WTC11 (cell line): ENCODE measurements around the gene PTPN12. TPM values are rescaled to one million over a fixed set of nuclear protein-coding genes. Genes with fewer than 3 reads are reported as not detected.

Experiments
- ATAC-seq: fragments of 200-7000 bp; cut with Tn5 transposase; 2 replicates; pipeline ENCODE4 v1.10.0; 2021; ENCODE audit warnings: mild to moderate bottlenecking, moderate library complexity
- CTCF ChIA-PET: fragments of 300-600 bp; sonication (Branson Sonifier 250); formaldehyde crosslinking; loops from one replicate; lab custom pipeline; 2021; ENCODE audit warnings: antibody characterized with exemption; lab: Charles Lee
- POLR2A ChIA-PET: fragments of 350-600 bp; sonication (Branson Sonifier 250); formaldehyde crosslinking; loops from one replicate; lab custom pipeline; 2021; ENCODE audit warnings: antibody characterized with exemption; lab: Charles Lee
- DNase-seq: peaks from one replicate; pipeline ENCODE4 v3.0.0; 2021; ENCODE audit warnings: low spot score
- H3K27ac Mint-ChIP-seq: 2 replicates; pipeline ENCODE4 v1.8.0; 2021; ENCODE audit warnings: mixed read lengths
- H3K27me3 Mint-ChIP-seq: 2 replicates; pipeline ENCODE4 v1.8.0; 2021; ENCODE audit warnings: low read depth, mild to moderate bottlenecking, moderate library complexity, mixed read lengths
- H3K36me3 Mint-ChIP-seq: 2 replicates; pipeline ENCODE4 v1.8.0; 2021; ENCODE audit warnings: mixed read lengths
- H3K4me1 Mint-ChIP-seq: 2 replicates; pipeline ENCODE4 v1.8.0; 2022; ENCODE audit warnings: mixed read lengths
- H3K4me3 Mint-ChIP-seq: 2 replicates; pipeline ENCODE4 v1.8.0; 2021; ENCODE audit warnings: mild to moderate bottlenecking, moderate library complexity, mixed read lengths
- H3K9me3 Mint-ChIP-seq: 2 replicates; pipeline ENCODE4 v1.8.0; 2021; ENCODE audit warnings: mixed read lengths
- AR ChIP-seq: fragments of 250-450 bp; sonication (Bioruptor Pico); IDR thresholded peaks from 2 replicates; pipeline ENCODE4 v1.9.0; 2021; ENCODE audit warnings: mild to moderate bottlenecking
- CREB1 ChIP-seq: sonication (generic); formaldehyde crosslinking; IDR thresholded peaks from 2 replicates; pipeline ENCODE4 v1.8.0; 2023; ENCODE audit warnings: mild to moderate bottlenecking, missing genetic modification reagents
- CTCF ChIP-seq: fragments of 200-600 bp; IDR thresholded peaks from 2 replicates; pipeline ENCODE4 v1.8.0; 2022; ENCODE audit warnings: antibody characterized with exemption
- E2F4 ChIP-seq: sonication (generic); formaldehyde crosslinking; IDR thresholded peaks from 2 replicates; pipeline ENCODE4 v1.8.1; 2022; ENCODE audit warnings: low read depth, mild to moderate bottlenecking, moderate library complexity, missing genetic modification reagents, borderline replicate concordance
- JUN ChIP-seq: sonication (generic); formaldehyde crosslinking; IDR thresholded peaks from 2 replicates; pipeline ENCODE4 v1.8.0; 2023; ENCODE audit warnings: mild to moderate bottlenecking, missing genetic modification reagents
- MYBL2 ChIP-seq: sonication (generic); formaldehyde crosslinking; IDR thresholded peaks from 2 replicates; pipeline ENCODE4 v1.8.1; 2023; ENCODE audit warnings: mild to moderate bottlenecking, moderate library complexity, missing genetic modification reagents
- SMAD3 ChIP-seq: sonication (generic); formaldehyde crosslinking; IDR thresholded peaks from 2 replicates; pipeline ENCODE4 v1.8.0; 2022; ENCODE audit warnings: missing genetic modification reagents, mild to moderate bottlenecking, borderline replicate concordance
- SMAD4 ChIP-seq: sonication (generic); formaldehyde crosslinking; IDR thresholded peaks from 2 replicates; pipeline ENCODE4 v1.8.0; 2022; ENCODE audit warnings: mild to moderate bottlenecking, missing genetic modification reagents
- SOX15 ChIP-seq: fragments of 250-450 bp; sonication (Bioruptor Pico); IDR thresholded peaks from 2 replicates; pipeline ENCODE4 v1.9.0; 2021; ENCODE audit warnings: mild to moderate bottlenecking
- ZNF121 ChIP-seq: sonication (generic); formaldehyde crosslinking; IDR thresholded peaks from 2 replicates; pipeline ENCODE4 v1.8.0; 2023; ENCODE audit warnings: missing genetic modification reagents
- ZNF317 ChIP-seq: sonication (generic); formaldehyde crosslinking; IDR thresholded peaks from 2 replicates; pipeline ENCODE4 v1.8.1; 2023; ENCODE audit warnings: low read depth, mild to moderate bottlenecking, moderate library complexity, missing genetic modification reagents, borderline replicate concordance
- ZNF396 ChIP-seq: fragments of 250-450 bp; sonication (Bioruptor Pico); IDR thresholded peaks from 2 replicates; pipeline ENCODE4 v1.8.0; 2021; ENCODE audit warnings: mild to moderate bottlenecking, moderate library complexity, borderline replicate concordance
- total RNA-seq: library from RNA; stranded (reverse); gene quantifications from 3 replicates; pipeline ENCODE4 v1.2.3, GENCODE V29; 2021
- TF ChIP-seq, protein P1 (sequence below): fragments of 250-450 bp; sonication (Bioruptor Pico); IDR thresholded peaks from 2 replicates; pipeline ENCODE4 v1.9.0; 2021; ENCODE audit warnings: moderate library complexity, mild to moderate bottlenecking, inconsistent platforms, borderline replicate concordance
- TF ChIP-seq, protein P2 (sequence below): sonication (generic); formaldehyde crosslinking; IDR thresholded peaks from 2 replicates; pipeline ENCODE4 v1.8.0; 2022; ENCODE audit warnings: mild to moderate bottlenecking, missing genetic modification reagents
- TF ChIP-seq, protein P3 (sequence below): sonication (generic); formaldehyde crosslinking; IDR thresholded peaks from 2 replicates; pipeline ENCODE4 v1.8.1; 2022; ENCODE audit warnings: low read depth, missing genetic modification reagents, borderline replicate concordance
- TF ChIP-seq, protein P4 (sequence below): sonication (generic); formaldehyde crosslinking; IDR thresholded peaks from 2 replicates; pipeline ENCODE4 v1.8.0; 2022; ENCODE audit warnings: missing genetic modification reagents

Gene PTPN12
- total RNA-seq, 1 experiment from 2014 or later, result 102 TPM

GRCh38 chr7:77587272-77587671 is 50.2 kb downstream of the PTPN12 start:
- H3K4me3 Mint-ChIP-seq, result no peak overlapping the region
- ATAC-seq (no peak), DNase-seq (no peak)
- H3K4me1 Mint-ChIP-seq, result no peaks in the 10 kb centered on the region
- TF ChIP-seq MYBL2 (CRISPR knock-in tag), result no peak
- no peak for TF ChIP-seq AR
- TF ChIP-seq ZNF317, result no peak
- TF ChIP-seq ZNF121 (CRISPR knock-in tag), result no peak
- TF ChIP-seq SOX15, result no peak
- TF ChIP-seq E2F4, result no peak
- TF ChIP-seq SMAD3 (CRISPR knock-in tag), result no peak
- TF ChIP-seq, protein P1, sequence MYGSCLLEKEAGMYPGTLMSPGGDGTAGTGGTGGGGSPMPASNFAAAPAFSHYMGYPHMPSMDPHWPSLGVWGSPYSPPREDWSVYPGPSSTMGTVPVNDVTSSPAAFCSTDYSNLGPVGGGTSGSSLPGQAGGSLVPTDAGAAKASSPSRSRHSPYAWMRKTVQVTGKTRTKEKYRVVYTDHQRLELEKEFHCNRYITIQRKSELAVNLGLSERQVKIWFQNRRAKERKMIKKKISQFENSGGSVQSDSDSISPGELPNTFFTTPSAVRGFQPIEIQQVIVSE (CRISPR knock-in tag), result no peak
- TF ChIP-seq JUN, result no peak
- no peak for TF ChIP-seq ZNF396
- TF ChIP-seq, protein P2, sequence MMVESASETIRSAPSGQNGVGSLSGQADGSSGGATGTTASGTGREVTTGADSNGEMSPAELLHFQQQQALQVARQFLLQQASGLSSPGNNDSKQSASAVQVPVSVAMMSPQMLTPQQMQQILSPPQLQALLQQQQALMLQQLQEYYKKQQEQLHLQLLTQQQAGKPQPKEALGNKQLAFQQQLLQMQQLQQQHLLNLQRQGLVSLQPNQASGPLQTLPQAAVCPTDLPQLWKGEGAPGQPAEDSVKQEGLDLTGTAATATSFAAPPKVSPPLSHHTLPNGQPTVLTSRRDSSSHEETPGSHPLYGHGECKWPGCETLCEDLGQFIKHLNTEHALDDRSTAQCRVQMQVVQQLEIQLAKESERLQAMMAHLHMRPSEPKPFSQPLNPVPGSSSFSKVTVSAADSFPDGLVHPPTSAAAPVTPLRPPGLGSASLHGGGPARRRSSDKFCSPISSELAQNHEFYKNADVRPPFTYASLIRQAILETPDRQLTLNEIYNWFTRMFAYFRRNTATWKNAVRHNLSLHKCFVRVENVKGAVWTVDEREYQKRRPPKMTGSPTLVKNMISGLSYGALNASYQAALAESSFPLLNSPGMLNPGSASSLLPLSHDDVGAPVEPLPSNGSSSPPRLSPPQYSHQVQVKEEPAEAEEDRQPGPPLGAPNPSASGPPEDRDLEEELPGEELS (CRISPR knock-in tag), result no peak
- TF ChIP-seq, protein P3, sequence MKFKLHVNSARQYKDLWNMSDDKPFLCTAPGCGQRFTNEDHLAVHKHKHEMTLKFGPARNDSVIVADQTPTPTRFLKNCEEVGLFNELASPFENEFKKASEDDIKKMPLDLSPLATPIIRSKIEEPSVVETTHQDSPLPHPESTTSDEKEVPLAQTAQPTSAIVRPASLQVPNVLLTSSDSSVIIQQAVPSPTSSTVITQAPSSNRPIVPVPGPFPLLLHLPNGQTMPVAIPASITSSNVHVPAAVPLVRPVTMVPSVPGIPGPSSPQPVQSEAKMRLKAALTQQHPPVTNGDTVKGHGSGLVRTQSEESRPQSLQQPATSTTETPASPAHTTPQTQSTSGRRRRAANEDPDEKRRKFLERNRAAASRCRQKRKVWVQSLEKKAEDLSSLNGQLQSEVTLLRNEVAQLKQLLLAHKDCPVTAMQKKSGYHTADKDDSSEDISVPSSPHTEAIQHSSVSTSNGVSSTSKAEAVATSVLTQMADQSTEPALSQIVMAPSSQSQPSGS (CRISPR knock-in tag), result no peak
- no peak for TF ChIP-seq CTCF
- no peak for TF ChIP-seq CREB1 (CRISPR knock-in tag)
- TF ChIP-seq, protein P4, sequence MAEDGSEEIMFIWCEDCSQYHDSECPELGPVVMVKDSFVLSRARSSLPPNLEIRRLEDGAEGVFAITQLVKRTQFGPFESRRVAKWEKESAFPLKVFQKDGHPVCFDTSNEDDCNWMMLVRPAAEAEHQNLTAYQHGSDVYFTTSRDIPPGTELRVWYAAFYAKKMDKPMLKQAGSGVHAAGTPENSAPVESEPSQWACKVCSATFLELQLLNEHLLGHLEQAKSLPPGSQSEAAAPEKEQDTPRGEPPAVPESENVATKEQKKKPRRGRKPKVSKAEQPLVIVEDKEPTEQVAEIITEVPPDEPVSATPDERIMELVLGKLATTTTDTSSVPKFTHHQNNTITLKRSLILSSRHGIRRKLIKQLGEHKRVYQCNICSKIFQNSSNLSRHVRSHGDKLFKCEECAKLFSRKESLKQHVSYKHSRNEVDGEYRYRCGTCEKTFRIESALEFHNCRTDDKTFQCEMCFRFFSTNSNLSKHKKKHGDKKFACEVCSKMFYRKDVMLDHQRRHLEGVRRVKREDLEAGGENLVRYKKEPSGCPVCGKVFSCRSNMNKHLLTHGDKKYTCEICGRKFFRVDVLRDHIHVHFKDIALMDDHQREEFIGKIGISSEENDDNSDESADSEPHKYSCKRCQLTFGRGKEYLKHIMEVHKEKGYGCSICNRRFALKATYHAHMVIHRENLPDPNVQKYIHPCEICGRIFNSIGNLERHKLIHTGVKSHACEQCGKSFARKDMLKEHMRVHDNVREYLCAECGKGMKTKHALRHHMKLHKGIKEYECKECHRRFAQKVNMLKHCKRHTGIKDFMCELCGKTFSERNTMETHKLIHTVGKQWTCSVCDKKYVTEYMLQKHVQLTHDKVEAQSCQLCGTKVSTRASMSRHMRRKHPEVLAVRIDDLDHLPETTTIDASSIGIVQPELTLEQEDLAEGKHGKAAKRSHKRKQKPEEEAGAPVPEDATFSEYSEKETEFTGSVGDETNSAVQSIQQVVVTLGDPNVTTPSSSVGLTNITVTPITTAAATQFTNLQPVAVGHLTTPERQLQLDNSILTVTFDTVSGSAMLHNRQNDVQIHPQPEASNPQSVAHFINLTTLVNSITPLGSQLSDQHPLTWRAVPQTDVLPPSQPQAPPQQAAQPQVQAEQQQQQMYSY (CRISPR knock-in tag), result no peak
- no peak for TF ChIP-seq SMAD4
- no peaks in the 10 kb centered on the region for H3K9me3 Mint-ChIP-seq
- no peak overlapping the region for H3K27ac Mint-ChIP-seq
- no peaks in the 10 kb centered on the region for H3K27me3 Mint-ChIP-seq
- CTCF ChIA-PET, result no interaction called here
- POLR2A ChIA-PET, result no interaction called here
- H3K36me3 Mint-ChIP-seq, result peaks cover 33% of the 10 kb centered on the region
